ENCODE data around the gene SLC4A2.
"Not testable (repeated sequence)": the region's sequence is repeated elsewhere in the genome, so short reads cannot be mapped to it uniquely, and the experiment has no call there.

SLC4A2 gene

DNA sequence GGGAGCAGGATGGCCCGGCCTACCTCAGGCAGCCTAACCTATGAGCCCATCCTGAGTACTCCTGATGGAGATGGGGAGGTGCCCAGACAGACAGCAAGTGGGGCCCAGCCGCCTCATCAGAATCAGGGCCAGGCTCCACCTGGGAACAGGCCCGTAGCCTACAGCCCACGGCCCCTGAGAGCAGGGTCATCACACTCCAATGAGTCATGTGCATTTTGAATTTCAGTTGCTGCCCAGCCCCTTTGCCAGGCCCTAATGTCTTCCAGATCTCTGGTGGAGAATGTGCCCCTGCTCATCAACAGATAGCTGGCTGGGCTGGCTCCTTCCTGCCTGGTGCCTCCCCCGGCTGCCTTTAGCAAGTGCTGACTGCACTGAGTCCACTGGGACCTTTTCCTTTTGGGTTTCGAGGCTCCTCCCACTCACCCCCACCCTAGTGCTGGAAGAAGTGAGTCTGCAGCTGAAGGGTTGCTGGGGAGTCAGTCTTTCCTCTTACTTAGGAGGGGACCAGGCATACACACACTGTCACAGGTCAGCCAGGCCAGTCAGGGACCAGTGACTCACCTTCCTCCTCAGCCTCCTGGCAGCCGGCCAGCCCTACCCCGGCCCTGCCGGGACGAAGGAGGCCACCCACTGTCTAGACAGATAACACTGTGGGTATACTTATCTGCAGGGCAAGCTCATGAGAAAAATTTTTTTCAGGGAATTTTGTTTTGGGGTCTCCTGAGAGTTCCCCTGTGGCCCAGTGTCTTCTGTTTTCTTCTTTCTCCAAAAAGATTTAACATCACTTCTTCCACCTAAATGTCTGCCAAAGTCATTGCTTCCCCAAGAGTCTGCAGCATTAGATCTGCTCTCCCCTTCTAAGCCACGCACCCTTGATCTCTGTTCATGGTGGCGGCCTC lies 20.2 kb upstream of the SLC4A2 start:
- no peaks in the 10 kb centered on the region for H3K27me3 ChIP-seq (ENCODE audit: control insufficient read depth, insufficient read depth, low read length)
- H3K9ac ChIP-seq (ENCODE audit: low read depth, low read length), result peak overlapping the region; percentile 58
- peak overlapping the region; percentile 62 for H3K4me2 ChIP-seq (ENCODE audit: low read length)
- peaks cover 24% of the 10 kb centered on the region for H3K4me1 ChIP-seq (ENCODE audit: control insufficient read depth, insufficient read depth, low read length)
- H3K36me3 ChIP-seq (ENCODE audit: insufficient read depth, low read length), result peaks cover 44% of the 10 kb centered on the region
- no peak overlapping the region for H3K4me3 ChIP-seq (ENCODE audit: low read length)
- no peaks in the 10 kb centered on the region for H3K9me3 ChIP-seq (replicated peaks; ENCODE audit: low read length)

GRCh38 chr7:151039850-151040548 lies 19.4 kb upstream of the SLC4A2 start:
- H3K27me3 ChIP-seq (ENCODE audit: control insufficient read depth, insufficient read depth, low read length), result no peaks in the 10 kb centered on the region
- H3K9ac ChIP-seq (ENCODE audit: low read depth, low read length), result no peak overlapping the region
- peak overlapping the region; percentile 62 for H3K4me2 ChIP-seq (ENCODE audit: low read length)
- H3K36me3 ChIP-seq (ENCODE audit: insufficient read depth, low read length), result peaks cover 36% of the 10 kb centered on the region
- no peaks in the 10 kb centered on the region for H3K9me3 ChIP-seq (replicated peaks; ENCODE audit: low read length)
- H3K4me3 ChIP-seq (ENCODE audit: low read length), result no peak overlapping the region
- H3K4me1 ChIP-seq (ENCODE audit: control insufficient read depth, insufficient read depth, low read length), result peaks cover 24% of the 10 kb centered on the region

DNA sequence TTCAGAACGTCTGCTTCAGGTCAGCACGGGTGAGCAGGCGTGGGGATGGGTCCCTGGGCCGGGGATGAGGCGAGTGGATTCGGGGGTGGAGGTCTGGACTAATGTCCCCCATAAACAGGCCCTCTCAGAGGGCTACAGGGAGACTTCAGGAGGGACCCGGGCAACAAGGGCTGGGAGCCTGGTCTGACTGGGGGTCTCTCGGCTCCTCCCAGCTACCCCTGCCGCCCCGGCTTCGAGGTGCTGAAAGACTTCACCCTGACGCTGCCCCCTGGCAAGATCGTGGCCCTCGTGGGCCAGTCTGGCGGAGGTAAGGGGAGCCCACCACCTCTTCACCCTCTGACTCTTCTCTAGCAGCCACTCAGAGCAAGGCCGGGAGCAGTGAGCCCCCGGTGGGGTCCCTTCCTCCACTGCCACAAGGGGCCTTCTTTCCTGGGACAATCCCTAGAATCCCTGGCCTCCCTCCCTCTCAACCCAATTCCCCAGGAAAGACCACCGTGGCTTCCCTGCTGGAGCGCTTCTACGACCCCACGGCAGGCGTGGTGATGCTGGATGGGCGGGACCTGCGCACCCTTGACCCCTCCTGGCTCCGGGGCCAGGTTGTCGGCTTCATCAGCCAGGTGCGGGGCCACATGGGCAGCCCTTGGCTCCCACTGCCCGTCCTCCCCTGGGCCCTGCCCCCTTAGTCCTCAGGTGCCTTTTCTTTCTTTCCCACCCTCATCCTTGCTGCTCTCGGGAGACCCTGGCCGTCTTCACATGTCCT lies 18.6 kb upstream of the SLC4A2 start:
- Histone ChIP-seq H3K9me3 (replicated peaks; ENCODE audit: low read length) (no peaks in the 10 kb centered on the region), H3K27me3 (ENCODE audit: control insufficient read depth, insufficient read depth, low read length) (no peaks in the 10 kb centered on the region), H3K9ac (ENCODE audit: low read depth, low read length) (no peak overlapping the region), H3K4me1 (ENCODE audit: control insufficient read depth, insufficient read depth, low read length) (peaks cover 24% of the 10 kb centered on the region), H3K4me2 (ENCODE audit: low read length) (no peak overlapping the region), H3K4me3 (ENCODE audit: low read length) (no peak overlapping the region), H3K36me3 (ENCODE audit: insufficient read depth, low read length) (peaks cover 28% of the 10 kb centered on the region)

- H3K27me3 ChIP-seq (ENCODE audit: control insufficient read depth, insufficient read depth, low read length); H3K4me2 ChIP-seq (ENCODE audit: low read length); H3K9me3 ChIP-seq (replicated peaks; ENCODE audit: low read length); H3K4me3 ChIP-seq (ENCODE audit: low read length); H3K9ac ChIP-seq (ENCODE audit: low read depth, low read length): not testable (repeated sequence)
- Histone ChIP-seq H3K36me3 (ENCODE audit: insufficient read depth, low read length) (peaks cover 13% of the 10 kb centered on the region), H3K4me1 (ENCODE audit: control insufficient read depth, insufficient read depth, low read length) (peaks cover 27% of the 10 kb centered on the region)
Measured at GRCh38 chr7:151043449-151043848, 15.9 kb upstream of the SLC4A2 start.

DNA sequence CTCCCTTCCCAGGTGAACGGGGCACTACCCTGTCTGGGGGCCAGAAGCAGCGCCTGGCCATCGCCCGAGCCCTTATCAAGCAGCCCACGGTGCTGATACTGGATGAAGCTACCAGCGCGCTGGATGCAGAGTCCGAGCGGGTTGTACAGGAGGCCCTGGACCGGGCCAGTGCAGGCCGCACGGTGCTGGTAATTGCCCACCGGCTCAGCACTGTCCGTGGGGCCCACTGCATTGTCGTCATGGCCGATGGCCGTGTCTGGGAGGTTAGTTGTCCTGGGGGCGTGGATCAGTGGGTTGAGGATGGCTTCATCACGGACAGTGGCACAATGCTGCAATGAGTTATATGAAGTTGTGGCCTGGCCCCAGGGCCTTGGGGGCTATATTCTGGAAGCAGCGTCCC lies 15.4 kb upstream of the SLC4A2 start:
- Histone ChIP-seq H3K4me1 (ENCODE audit: control insufficient read depth, insufficient read depth, low read length) (peaks cover 22% of the 10 kb centered on the region), H3K4me3 (ENCODE audit: low read length) (no peak overlapping the region), H3K9ac (ENCODE audit: low read depth, low read length) (no peak overlapping the region), H3K36me3 (ENCODE audit: insufficient read depth, low read length) (peaks cover 13% of the 10 kb centered on the region), H3K27me3 (ENCODE audit: control insufficient read depth, insufficient read depth, low read length) (no peaks in the 10 kb centered on the region), H3K9me3 (replicated peaks; ENCODE audit: low read length) (no peaks in the 10 kb centered on the region), H3K4me2 (ENCODE audit: low read length) (no peak overlapping the region)

- Histone ChIP-seq H3K27me3 (ENCODE audit: control insufficient read depth, insufficient read depth, low read length) (no peaks in the 10 kb centered on the region), H3K9ac (ENCODE audit: low read depth, low read length) (no peak overlapping the region), H3K4me2 (ENCODE audit: low read length) (no peak overlapping the region), H3K9me3 (replicated peaks; ENCODE audit: low read length) (no peaks in the 10 kb centered on the region), H3K4me1 (ENCODE audit: control insufficient read depth, insufficient read depth, low read length) (peaks cover 10% of the 10 kb centered on the region), H3K36me3 (ENCODE audit: insufficient read depth, low read length) (peaks cover 13% of the 10 kb centered on the region), H3K4me3 (ENCODE audit: low read length) (no peak overlapping the region)
Measured at GRCh38 chr7:151045262-151045661, 14.1 kb upstream of the SLC4A2 start.

GRCh38 chr7:151045967-151046366 lies 13.4 kb upstream of the SLC4A2 start:
- H3K4me3 ChIP-seq (ENCODE audit: low read length), result no peak overlapping the region
- H3K4me2 ChIP-seq (ENCODE audit: low read length), result no peak overlapping the region
- H3K9me3 ChIP-seq (replicated peaks; ENCODE audit: low read length), result no peaks in the 10 kb centered on the region
- no peak overlapping the region for H3K9ac ChIP-seq (ENCODE audit: low read depth, low read length)
- H3K4me1 ChIP-seq (ENCODE audit: control insufficient read depth, insufficient read depth, low read length), result peaks cover 10% of the 10 kb centered on the region
- peaks cover 13% of the 10 kb centered on the region for H3K36me3 ChIP-seq (ENCODE audit: insufficient read depth, low read length)
- H3K27me3 ChIP-seq (ENCODE audit: control insufficient read depth, insufficient read depth, low read length), result no peaks in the 10 kb centered on the region

DNA sequence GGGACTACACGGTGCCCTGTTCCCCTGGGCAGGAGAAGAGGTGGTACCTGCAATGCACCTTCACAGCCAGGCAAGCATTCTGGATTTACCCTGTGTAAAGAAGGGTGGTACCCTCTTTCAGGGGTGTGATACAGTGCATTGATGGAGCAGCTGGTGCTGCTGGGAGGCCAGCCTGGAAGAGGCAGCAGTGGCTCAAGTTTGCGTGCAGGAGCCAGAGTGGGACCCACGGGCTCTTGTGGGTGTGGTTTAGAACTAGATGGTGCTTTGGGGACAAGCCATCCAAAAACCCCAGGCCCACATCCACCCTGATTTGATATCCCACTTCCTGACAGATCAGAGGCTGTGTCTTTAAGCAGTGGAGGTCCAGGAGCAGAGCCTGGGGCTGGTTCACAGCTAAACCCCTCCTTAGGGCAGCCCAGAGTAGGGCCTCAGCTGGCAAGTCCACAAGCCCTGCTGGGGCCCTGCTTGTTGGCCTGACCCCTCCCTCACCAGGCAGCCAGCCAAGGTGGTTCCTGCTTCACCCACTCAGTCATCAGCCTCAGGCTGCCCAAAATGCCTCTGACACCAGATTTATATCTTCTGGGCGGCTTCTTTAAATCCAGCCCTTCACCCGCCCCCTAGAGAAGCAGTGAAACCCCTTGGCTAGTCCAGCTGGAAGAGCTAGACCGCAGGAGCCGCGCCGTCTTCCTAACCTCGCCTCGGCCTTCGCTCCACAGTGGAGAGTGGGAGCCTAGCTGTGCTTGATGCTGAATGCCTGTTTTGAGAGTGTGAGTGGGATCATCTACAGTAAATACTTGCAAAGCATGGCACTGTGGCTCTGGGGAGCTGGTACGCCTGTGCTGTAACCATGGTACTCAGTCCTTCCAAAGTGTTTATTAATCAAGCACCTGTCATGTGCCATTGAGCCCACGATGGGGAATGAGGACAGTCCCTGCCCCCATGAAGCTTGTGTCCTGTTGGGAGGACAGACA lies 12.5 kb upstream of the SLC4A2 start:
- Histone ChIP-seq H3K9me3 (replicated peaks; ENCODE audit: low read length) (no peaks in the 10 kb centered on the region), H3K4me2 (ENCODE audit: low read length) (peak overlapping the region; percentile 12), H3K9ac (ENCODE audit: low read depth, low read length) (no peak overlapping the region), H3K36me3 (ENCODE audit: insufficient read depth, low read length) (peaks cover 8% of the 10 kb centered on the region), H3K27me3 (ENCODE audit: control insufficient read depth, insufficient read depth, low read length) (no peaks in the 10 kb centered on the region), H3K4me1 (ENCODE audit: control insufficient read depth, insufficient read depth, low read length) (peaks cover 10% of the 10 kb centered on the region), H3K4me3 (ENCODE audit: low read length) (no peak overlapping the region)

GRCh38 chr7:151047976-151048815 lies 11.2 kb upstream of the SLC4A2 start, which contains the start of gene ASIC3:
Gene ASIC3, plus strand, starts transcription at chr7:151048531. Its CDS starts 355 bp downstream, at chr7:151048886.
- peaks cover 10% of the 10 kb centered on the region for H3K4me1 ChIP-seq (ENCODE audit: control insufficient read depth, insufficient read depth, low read length)
- H3K9ac ChIP-seq (ENCODE audit: low read depth, low read length), result no peak within 1 kb of the TSS
- peaks cover 3% of the 10 kb centered on the region for H3K36me3 ChIP-seq (ENCODE audit: insufficient read depth, low read length)
- no peak within 1 kb of the TSS for H3K4me3 ChIP-seq (ENCODE audit: low read length)
- H3K4me2 ChIP-seq (ENCODE audit: low read length), result no peak within 1 kb of the TSS
- no peaks in the 10 kb centered on the region for H3K9me3 ChIP-seq (replicated peaks; ENCODE audit: low read length)
- H3K27me3 ChIP-seq (ENCODE audit: control insufficient read depth, insufficient read depth, low read length), result no peaks in the 10 kb centered on the region

- Histone ChIP-seq H3K4me3 (ENCODE audit: low read length) (no peak overlapping the region), H3K4me2 (ENCODE audit: low read length) (no peak overlapping the region), H3K9me3 (replicated peaks; ENCODE audit: low read length) (no peaks in the 10 kb centered on the region), H3K36me3 (ENCODE audit: insufficient read depth, low read length) (peaks cover 1% of the 10 kb centered on the region), H3K4me1 (ENCODE audit: control insufficient read depth, insufficient read depth, low read length) (peaks cover 10% of the 10 kb centered on the region), H3K27me3 (ENCODE audit: control insufficient read depth, insufficient read depth, low read length) (no peaks in the 10 kb centered on the region), H3K9ac (ENCODE audit: low read depth, low read length) (no peak overlapping the region)
Measured at GRCh38 chr7:151048911-151049463, 10.4 kb upstream of the SLC4A2 start.

Measured in skeletal muscle satellite cell (primary cell).